ENCODE data around the gene MCC. TPM values are rescaled to one million over a fixed set of nuclear protein-coding genes. Genes with fewer than 3 reads are reported as not detected.

The MCC gene
- total RNA-seq, 2 experiments from 2014 or later: 3.8 to 4.4 TPM

DNA sequence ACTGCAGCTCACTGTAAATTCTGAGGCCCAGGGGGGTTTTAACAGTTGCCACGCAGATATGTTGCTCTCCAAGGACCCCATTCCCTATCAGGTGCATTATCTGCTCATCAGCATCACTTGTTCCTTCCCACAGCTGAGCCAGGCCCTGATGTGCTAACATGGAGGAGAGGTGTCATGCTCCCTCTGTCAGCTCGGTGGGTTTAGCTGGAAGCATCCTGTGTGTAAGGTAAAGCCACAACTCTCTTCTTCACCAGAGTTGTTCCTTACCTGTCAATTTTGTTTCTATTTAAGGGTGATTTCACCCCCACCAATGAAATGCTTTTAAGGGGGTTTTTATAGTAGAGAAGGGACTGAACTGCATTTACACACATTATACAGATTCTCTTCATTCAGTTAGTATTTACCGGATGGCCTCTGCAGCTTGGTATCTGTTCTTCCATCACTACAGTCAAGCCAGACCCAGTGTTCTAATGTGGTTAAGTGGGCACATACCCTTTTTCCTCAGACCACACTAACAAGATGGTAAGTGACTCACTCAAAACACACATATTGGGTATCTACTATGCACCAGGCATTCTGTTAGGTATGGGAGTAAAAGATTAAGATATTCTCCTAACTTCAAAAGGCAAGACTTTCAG lies 306.3 kb downstream of the MCC start:
- no peak for DNase-seq

DNA sequence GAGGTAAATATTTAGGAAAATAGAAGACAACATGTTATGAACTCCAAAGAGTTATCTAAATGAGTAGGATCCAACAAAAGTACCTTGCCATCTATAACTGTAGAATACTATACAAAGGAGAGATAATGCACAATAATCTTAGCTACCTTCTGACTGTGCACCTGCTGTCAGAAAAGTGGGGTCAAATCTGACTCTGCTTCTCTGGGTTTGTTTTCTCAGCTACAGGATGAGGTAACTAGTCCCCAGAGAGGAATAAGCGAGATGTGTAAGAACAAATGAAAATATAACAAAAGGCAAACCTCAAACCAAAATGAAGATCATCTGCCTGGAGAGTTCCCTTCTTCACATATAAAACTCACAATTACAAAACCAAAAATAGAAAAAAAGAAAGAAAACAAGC lies 306.8 kb downstream of the MCC start:
- Mint-ChIP-seq H3K36me3 (no peaks in the 10 kb centered on the region), H3K27me3 (peaks cover 15% of the 10 kb centered on the region), H3K4me3 (no peak overlapping the region), H3K4me1 (peaks cover 8% of the 10 kb centered on the region), H3K27ac (no peak overlapping the region), H3K9me3 (no peaks in the 10 kb centered on the region)
- DNase-seq (no peak), ATAC-seq (ENCODE audit: low read depth) (no peak)
- POLR2A ChIA-PET: no interaction called here

More for the DNA sequence above, 306.3 kb downstream of the MCC start:
- POLR2A ChIA-PET: no interaction called here
- peaks cover 11% of the 10 kb centered on the region for H3K27me3 Mint-ChIP-seq
- H3K36me3 Mint-ChIP-seq: no peaks in the 10 kb centered on the region
- ATAC-seq (ENCODE audit: low read depth): peak; percentile 47
- no peak overlapping the region for H3K27ac Mint-ChIP-seq
- H3K4me1 Mint-ChIP-seq: peaks cover 8% of the 10 kb centered on the region
- no peaks in the 10 kb centered on the region for H3K9me3 Mint-ChIP-seq
- no peak overlapping the region for H3K4me3 Mint-ChIP-seq

DNA sequence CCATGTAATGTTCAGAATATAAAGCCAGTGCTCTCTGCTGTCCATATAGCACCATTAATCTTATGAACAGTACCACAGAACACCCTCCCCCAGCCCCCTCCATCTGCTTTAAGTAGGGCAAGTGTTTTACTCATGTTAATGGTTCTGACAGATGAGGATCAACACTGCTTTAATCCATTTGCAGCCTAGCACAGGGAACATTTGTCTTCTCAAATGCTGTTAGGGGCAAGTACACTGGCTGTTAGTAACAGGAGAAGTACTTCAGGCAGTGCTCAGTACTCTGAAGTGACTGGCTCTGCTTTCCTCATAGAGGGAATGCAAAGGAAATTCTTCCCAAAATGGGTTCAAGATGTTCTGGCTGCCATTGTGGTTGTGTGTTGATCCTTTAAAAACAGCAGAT lies 309.1 kb downstream of the MCC start:
- DNase-seq (no peak), ATAC-seq (ENCODE audit: low read depth) (no peak)
- H3K9me3 Mint-ChIP-seq: no peaks in the 10 kb centered on the region
- H3K27ac Mint-ChIP-seq: no peak overlapping the region
- no peak overlapping the region for H3K4me3 Mint-ChIP-seq
- POLR2A ChIA-PET: no interaction called here
- peaks cover 12% of the 10 kb centered on the region for H3K27me3 Mint-ChIP-seq
- peaks cover 8% of the 10 kb centered on the region for H3K4me1 Mint-ChIP-seq
- H3K36me3 Mint-ChIP-seq: no peaks in the 10 kb centered on the region

DNA sequence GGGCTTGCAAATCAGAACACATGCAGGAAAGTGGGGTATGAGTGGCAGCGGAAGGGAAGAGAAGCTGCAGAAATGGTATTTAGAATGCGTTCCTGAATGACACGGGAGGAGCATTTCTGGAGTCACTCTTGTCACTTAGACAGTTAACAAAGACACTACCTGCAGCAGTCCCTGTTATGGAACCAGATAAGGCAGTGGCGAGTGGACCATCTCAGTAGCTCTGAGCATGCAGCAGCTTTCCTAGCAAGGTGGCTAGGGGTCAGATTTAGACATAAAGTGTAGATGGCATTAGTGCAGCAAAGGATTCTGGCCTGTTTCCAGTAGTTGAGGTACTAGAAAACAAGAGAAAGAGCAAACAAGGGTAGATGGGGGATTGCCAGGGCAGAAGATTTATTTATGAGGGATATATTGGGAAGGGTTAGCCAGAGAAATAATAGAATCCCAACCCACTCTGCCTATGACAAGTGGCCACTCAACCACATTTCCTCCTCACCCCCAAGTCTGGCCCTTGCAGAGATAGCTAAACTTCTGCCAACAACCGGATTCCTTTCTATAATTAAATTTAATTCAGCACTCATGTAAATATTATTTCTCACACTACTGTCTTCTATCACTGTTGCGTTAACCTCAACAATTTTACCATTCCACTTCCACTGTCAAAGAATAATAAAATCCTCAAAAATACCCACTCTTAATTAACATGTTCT lies 310.0 kb downstream of the MCC start:
- peaks cover 12% of the 10 kb centered on the region for H3K27me3 Mint-ChIP-seq
- H3K27ac Mint-ChIP-seq: no peak overlapping the region
- H3K4me3 Mint-ChIP-seq: no peak overlapping the region
- H3K4me1 Mint-ChIP-seq: peaks cover 8% of the 10 kb centered on the region
- POLR2A ChIA-PET: no interaction called here
- H3K9me3 Mint-ChIP-seq: no peaks in the 10 kb centered on the region
- DNase-seq (no peak), ATAC-seq (ENCODE audit: low read depth) (no peak)
- no peaks in the 10 kb centered on the region for H3K36me3 Mint-ChIP-seq

DNA sequence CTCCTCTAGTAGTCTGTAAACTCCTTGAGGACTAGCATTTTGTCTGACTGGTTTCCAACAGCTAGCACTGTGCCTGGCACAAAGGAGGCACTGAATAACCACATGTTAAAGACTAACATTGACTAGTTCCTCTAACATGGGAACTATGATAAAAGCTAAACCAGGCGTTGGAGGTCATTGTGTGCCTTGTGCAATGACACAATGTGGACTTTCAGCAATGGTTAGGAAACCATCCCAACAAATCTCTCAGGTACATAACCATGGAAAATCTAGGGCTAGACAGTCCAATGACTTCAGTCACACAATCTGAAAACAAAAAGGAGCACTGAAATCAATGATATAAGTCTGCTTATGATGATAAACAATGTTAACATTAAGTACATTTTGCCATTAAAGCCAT lies 311.0 kb downstream of the MCC start:
- POLR2A ChIA-PET: no interaction called here
- H3K36me3 Mint-ChIP-seq: no peaks in the 10 kb centered on the region

DNA sequence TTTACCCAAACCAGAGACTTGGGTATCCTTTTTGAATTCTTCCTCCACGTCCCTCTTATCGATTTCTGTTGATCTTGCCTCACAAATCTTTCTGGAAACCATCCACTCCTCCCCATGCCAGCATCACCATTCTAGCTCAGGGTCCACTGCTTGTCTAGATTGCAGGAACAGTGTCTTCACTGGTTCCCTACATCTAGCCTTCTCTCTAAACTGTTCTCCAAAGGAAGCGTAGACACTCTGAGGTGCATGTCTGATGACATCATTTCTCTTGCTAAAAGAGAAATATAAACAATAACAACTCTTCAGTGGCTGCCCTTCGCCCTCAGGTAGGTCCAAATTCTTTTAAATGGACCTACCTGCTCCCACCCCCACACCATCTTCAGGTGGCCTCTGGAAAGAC lies 311.5 kb downstream of the MCC start:
- POLR2A ChIA-PET: no interaction called here
- ATAC-seq (ENCODE audit: low read depth): no peak
- no peak for DNase-seq
- Mint-ChIP-seq H3K4me1 (peaks cover 5% of the 10 kb centered on the region), H3K36me3 (no peaks in the 10 kb centered on the region), H3K27ac (no peak overlapping the region), H3K27me3 (peaks cover 12% of the 10 kb centered on the region), H3K9me3 (no peaks in the 10 kb centered on the region), H3K4me3 (no peak overlapping the region)

More for the DNA sequence above, 311.0 kb downstream of the MCC start:
- H3K4me3 Mint-ChIP-seq: no peak overlapping the region
- DNase-seq (no peak), ATAC-seq (ENCODE audit: low read depth) (no peak)
- peaks cover 8% of the 10 kb centered on the region for H3K4me1 Mint-ChIP-seq
- H3K9me3 Mint-ChIP-seq: no peaks in the 10 kb centered on the region
- H3K27ac Mint-ChIP-seq: no peak overlapping the region
- peaks cover 12% of the 10 kb centered on the region for H3K27me3 Mint-ChIP-seq

DNA sequence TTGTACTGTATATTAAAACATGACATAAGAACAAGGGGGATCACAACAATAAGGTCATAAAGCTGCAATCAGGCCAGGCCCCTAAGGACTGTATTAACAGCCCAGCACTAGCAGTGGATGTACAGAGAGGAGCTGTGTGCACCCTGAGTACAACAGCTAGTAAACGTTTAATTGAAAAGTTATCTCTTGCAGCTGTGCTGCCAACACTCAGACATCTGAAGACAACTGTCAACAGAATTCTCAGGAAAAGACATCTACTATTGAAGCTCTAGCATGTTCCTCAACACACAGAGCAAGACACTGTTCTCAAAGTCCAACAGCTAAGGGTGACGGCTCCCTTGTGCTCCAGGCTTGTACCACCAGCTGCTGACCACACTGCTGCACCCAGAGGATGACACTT lies 312.1 kb downstream of the MCC start:
- Mint-ChIP-seq H3K27ac (no peak overlapping the region), H3K4me1 (no peaks in the 10 kb centered on the region), H3K9me3 (no peaks in the 10 kb centered on the region), H3K27me3 (peaks cover 12% of the 10 kb centered on the region), H3K36me3 (no peaks in the 10 kb centered on the region), H3K4me3 (no peak overlapping the region)
- no peak for ATAC-seq (ENCODE audit: low read depth)
- POLR2A ChIA-PET: no interaction called here
- DNase-seq: no peak

DNA sequence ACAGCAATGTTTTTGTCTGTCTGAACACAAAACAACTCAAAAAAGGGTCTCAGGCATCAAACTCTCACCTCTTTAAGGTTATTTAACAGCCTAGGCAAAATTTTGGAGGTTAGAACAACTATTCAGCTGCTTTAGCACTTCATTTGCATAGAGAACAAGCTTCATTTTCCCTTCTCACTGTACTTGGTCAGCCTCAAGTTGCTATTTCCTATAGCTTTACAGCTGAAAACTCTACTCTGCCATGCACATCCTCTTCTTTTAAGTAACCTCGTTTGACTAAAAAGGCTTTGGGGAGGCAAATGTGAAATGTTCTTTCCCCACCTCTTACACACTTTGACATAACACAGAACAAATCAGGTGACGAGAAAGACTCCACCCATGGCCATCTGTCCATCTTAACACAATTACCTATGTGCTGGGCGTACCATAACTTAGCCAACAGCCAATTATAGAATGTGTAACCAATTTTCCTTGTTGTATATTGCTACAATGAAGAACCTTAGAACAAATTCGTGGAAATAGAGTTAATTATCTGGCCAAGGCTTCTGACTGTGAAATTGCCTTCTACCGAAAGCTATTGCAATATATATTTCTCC lies 315.9 kb downstream of the MCC start:
- POLR2A ChIA-PET: no interaction called here
- Mint-ChIP-seq H3K27me3 (peaks cover 23% of the 10 kb centered on the region), H3K9me3 (no peaks in the 10 kb centered on the region), H3K4me3 (no peak overlapping the region), H3K4me1 (no peaks in the 10 kb centered on the region), H3K36me3 (no peaks in the 10 kb centered on the region), H3K27ac (no peak overlapping the region)
- DNase-seq (no peak), ATAC-seq (ENCODE audit: low read depth) (no peak)

DNA sequence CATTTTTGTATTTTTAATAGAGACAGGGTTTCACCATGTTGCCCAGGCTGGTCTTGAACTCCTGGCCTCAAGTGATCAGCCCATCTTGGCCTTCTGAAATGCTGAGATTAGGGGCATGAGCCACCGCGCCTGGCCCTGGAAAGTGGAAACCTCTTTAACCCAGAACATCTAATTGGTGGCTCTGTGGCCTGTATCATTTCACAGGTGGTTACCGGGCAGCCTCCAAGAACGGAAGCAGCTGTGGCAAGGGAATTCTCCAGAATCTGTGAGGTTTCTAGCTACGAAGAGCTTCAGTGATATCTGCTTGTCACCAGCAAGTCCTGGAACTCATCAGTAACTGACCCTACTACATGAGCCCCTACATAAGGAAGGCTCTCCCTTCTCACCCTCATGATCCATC lies 316.7 kb downstream of the MCC start:
- Mint-ChIP-seq H3K36me3 (no peaks in the 10 kb centered on the region), H3K4me3 (no peak overlapping the region), H3K27ac (no peak overlapping the region), H3K27me3 (peaks cover 19% of the 10 kb centered on the region), H3K4me1 (no peaks in the 10 kb centered on the region), H3K9me3 (no peaks in the 10 kb centered on the region)
- DNase-seq (no peak), ATAC-seq (ENCODE audit: low read depth) (no peak)
- POLR2A ChIA-PET: no interaction called here

DNA sequence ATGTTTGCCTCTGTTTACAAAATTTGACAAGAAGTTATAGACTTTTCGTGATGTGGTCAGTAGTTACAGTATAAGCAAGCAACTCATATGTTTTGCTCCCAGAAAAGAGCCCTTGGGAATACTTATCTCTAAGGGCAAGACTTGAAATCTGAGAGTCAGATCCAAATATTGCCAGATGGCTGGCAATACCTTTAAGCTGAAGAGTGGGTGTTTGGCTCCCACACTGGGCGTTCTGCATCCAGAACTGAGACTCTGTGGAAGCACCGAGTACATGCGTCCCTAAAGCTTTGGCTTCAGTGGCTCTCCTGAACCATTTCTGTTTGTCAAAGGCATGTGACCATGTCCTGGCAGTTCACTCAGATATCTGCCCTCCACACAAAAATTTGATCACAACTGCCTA lies 317.5 kb downstream of the MCC start:
- DNase-seq (no peak), ATAC-seq (ENCODE audit: low read depth) (no peak)
- no peaks in the 10 kb centered on the region for H3K4me1 Mint-ChIP-seq
- H3K27ac Mint-ChIP-seq: no peak overlapping the region
- H3K9me3 Mint-ChIP-seq: no peaks in the 10 kb centered on the region
- H3K4me3 Mint-ChIP-seq: no peak overlapping the region
- no peaks in the 10 kb centered on the region for H3K36me3 Mint-ChIP-seq
- H3K27me3 Mint-ChIP-seq: peaks cover 19% of the 10 kb centered on the region
- POLR2A ChIA-PET: no interaction called here

DNA sequence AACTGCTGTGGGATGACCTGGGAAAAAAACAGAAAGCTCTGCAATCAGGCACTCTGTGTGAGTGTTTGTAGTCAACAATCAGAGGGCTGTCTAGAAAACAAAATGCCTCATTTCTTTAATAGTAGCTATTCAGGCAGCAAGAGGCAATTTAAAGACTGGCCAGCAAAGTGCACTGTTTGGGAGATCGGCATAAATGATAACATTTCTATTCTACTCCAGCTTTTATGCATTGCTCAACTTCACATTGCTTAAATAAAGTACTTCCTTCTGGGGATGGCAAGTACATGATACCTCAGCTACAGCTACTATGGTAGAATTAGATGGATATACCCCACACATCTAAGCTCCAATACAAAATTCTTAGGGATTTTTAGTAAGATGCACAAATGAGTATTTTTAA lies 318.5 kb downstream of the MCC start:
- no peak for DNase-seq
- no peak for ATAC-seq (ENCODE audit: low read depth)
- Mint-ChIP-seq H3K4me1 (no peaks in the 10 kb centered on the region), H3K27ac (no peak overlapping the region), H3K9me3 (no peaks in the 10 kb centered on the region), H3K4me3 (no peak overlapping the region), H3K36me3 (no peaks in the 10 kb centered on the region), H3K27me3 (peaks cover 15% of the 10 kb centered on the region)
- POLR2A ChIA-PET: no interaction called here

DNA sequence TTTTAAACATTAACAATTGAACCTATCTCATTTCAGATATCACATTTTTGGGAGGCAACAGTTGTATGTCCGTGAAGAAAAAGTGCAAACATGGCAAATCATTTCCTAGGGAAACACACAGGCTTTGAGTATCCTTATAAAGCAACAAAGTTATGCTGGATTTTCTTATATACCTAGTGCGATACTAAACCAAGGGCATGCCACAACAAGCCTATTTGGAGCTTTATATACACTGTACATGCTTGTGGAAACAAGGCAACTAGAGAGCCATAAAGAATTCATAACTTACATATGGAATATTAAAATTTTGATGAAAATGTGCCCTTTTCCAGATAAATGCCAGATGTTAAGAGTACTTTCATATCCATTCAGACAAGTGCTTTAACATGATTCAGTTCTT lies 320.3 kb downstream of the MCC start:
- Mint-ChIP-seq H3K27me3 (peaks cover 14% of the 10 kb centered on the region), H3K36me3 (peaks cover 1% of the 10 kb centered on the region), H3K4me3 (no peak overlapping the region), H3K9me3 (no peaks in the 10 kb centered on the region), H3K27ac (no peak overlapping the region), H3K4me1 (peaks cover 2% of the 10 kb centered on the region)
- POLR2A ChIA-PET: no interaction called here
- no peak for DNase-seq
- ATAC-seq (ENCODE audit: low read depth): no peak

DNA sequence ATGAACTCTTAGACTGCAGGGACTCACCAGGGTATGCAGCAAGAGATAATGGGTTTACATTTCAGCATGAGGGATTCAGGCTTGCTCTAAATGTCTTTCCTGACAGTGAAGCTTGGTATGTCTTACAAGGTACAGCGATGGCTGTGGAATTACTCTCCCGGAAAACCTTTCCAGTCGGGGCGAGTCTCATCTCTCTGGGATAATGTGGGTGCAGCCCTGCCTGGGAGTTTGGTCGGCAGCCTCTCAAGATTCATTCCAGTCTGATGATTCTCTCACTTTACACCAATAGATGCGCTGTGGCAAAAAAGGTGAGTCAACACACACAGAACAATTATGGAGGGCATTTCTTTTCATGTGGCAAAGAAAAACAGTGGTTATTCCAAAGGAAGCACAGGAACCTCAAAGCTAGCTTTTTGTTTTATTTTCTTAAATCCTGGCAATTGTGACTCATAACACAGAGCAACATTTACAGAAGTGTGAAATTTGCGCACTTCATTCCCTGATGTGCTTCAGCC lies 321.3 kb downstream of the MCC start:
- POLR2A ChIA-PET: no interaction called here
- Mint-ChIP-seq H3K9me3 (no peaks in the 10 kb centered on the region), H3K4me1 (peaks cover 2% of the 10 kb centered on the region), H3K27me3 (peaks cover 14% of the 10 kb centered on the region), H3K4me3 (no peak overlapping the region), H3K27ac (no peak overlapping the region), H3K36me3 (peaks cover 1% of the 10 kb centered on the region)
- ATAC-seq (ENCODE audit: low read depth) (no peak), DNase-seq (no peak)

DNA sequence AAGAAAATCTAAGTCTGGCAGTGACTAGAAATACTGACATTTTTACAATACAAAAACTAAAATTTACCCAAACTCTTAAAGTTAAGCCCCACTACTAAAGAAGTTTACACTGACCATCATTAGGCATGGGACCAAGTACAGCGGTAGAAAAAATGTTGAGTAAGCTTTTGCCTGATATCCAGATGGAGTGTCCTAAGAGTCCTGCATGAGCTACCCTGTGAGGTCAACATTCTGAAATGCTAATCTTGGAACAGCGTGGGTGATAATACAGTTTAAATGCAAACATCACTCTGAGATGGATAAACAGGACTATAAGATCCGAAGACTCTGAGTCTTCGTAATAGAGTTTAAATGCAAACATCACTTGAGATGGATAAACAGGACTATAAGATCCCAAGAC lies 322.0 kb downstream of the MCC start:
- peaks cover 1% of the 10 kb centered on the region for H3K36me3 Mint-ChIP-seq
- POLR2A ChIA-PET: no interaction called here
- no peak for ATAC-seq (ENCODE audit: low read depth)
- peaks cover 2% of the 10 kb centered on the region for H3K4me1 Mint-ChIP-seq
- peaks cover 14% of the 10 kb centered on the region for H3K27me3 Mint-ChIP-seq
- DNase-seq: no peak
- no peak overlapping the region for H3K27ac Mint-ChIP-seq
- H3K4me3 Mint-ChIP-seq: no peak overlapping the region
- no peaks in the 10 kb centered on the region for H3K9me3 Mint-ChIP-seq

Measured in activated naive CD8-positive, alpha-beta T cell treated with anti-CD3 and anti-CD28 coated beads, Interleukin-2, amount 10 ng/mL, durations not matched to agents 7 days and 5 days (primary cell).